K562 (cell line): ENCODE data around the gene KAT2B.

Experiments used
- ESRRA ChIP-seq: fragments of 450-650 bp; IDR thresholded peaks from 2 replicates; pipeline ENCODE4 v1.6.1; 2014; ENCODE audit warnings: low read depth, mild to moderate bottlenecking, moderate library complexity, borderline replicate concordance
- MXI1 ChIP-seq: IDR thresholded peaks from 2 replicates; pipeline ENCODE4 v1.6.1; 2011; ENCODE audit warnings: low read depth, mild to moderate bottlenecking, improper control_type of control experiment, low read length
- PRMT5 ChIP-seq: sonication (generic); formaldehyde crosslinking; IDR thresholded peaks from 2 replicates; pipeline ENCODE4 v1.5.0; 2020; ENCODE audit warnings: missing genetic modification reagents
- RBM22 ChIP-seq: fragments of 200-400 bp; formaldehyde crosslinking; IDR thresholded peaks from 2 replicates; pipeline ENCODE4 v1.6.1; 2018; ENCODE audit warnings: low read length, low read depth; ENCODE audit not compliant: poor library complexity, severe bottlenecking
- TFE3 ChIP-seq: fragments of 450-650 bp; formaldehyde crosslinking; IDR thresholded peaks from 2 replicates; pipeline ENCODE4 v1.4.0; 2020; ENCODE audit warnings: mild to moderate bottlenecking, mixed read lengths
- ZNF274 ChIP-seq: IDR thresholded peaks from 2 replicates; pipeline ENCODE4 v1.6.1; 2011; ENCODE audit warnings: low read depth, mild to moderate bottlenecking, low read length, moderate library complexity, borderline replicate concordance
- ZNF76 ChIP-seq: fragments of 250-450 bp; sonication (Bioruptor Pico); IDR thresholded peaks from 2 replicates; pipeline ENCODE4 v1.4.0; 2020; ENCODE audit warnings: mild to moderate bottlenecking, moderate library complexity, borderline replicate concordance
- ZNF79 ChIP-seq: fragments of 250-450 bp; sonication (Bioruptor Pico); IDR thresholded peaks from 2 replicates; pipeline ENCODE4 v1.4.0; 2020; ENCODE audit warnings: low read depth, mild to moderate bottlenecking, moderate library complexity
- TF ChIP-seq, protein P1 (sequence below): fragments of 450-650 bp; IDR thresholded peaks from 2 replicates; pipeline ENCODE4 v1.6.1; 2017; ENCODE audit warnings: antibody characterized with exemption, mild to moderate bottlenecking
- TF ChIP-seq, protein P2 (sequence below): sonication (generic); formaldehyde crosslinking; IDR thresholded peaks from 2 replicates; pipeline ENCODE4 v1.8.0; 2023; ENCODE audit warnings: mild to moderate bottlenecking, missing genetic modification reagents
- TF ChIP-seq, protein P3 (sequence below), 3 experiments: IDR thresholded peaks in 2 of 3; conservative IDR thresholded peaks in 1 of 3; 2 replicates each; pipeline ENCODE4 v1.5.1; 2011 to 2012; ENCODE audit warnings: low read length in 3 of 3, mild to moderate bottlenecking in 3 of 3, control low read depth in 2 of 3, improper control_type of control experiment in 1 of 3, inconsistent platforms in 1 of 3, low read depth in 1 of 3, mixed read lengths in 1 of 3, moderate library complexity in 1 of 3; ENCODE audit not compliant: insufficient read depth in 2 of 3
- TF ChIP-seq, protein P4 (sequence below): sonication (generic); formaldehyde crosslinking; IDR thresholded peaks from 2 replicates; pipeline ENCODE4 v1.8.0; 2022; ENCODE audit warnings: mild to moderate bottlenecking, missing genetic modification reagents
- TF ChIP-seq, protein P5 (sequence below): fragments of 450-650 bp; conservative IDR thresholded peaks from 2 replicates; pipeline ENCODE4 v1.6.1; 2016; ENCODE audit warnings: missing genetic modification characterization, low read depth, mild to moderate bottlenecking, control low read depth, missing compliant biosample characterization

DNA sequence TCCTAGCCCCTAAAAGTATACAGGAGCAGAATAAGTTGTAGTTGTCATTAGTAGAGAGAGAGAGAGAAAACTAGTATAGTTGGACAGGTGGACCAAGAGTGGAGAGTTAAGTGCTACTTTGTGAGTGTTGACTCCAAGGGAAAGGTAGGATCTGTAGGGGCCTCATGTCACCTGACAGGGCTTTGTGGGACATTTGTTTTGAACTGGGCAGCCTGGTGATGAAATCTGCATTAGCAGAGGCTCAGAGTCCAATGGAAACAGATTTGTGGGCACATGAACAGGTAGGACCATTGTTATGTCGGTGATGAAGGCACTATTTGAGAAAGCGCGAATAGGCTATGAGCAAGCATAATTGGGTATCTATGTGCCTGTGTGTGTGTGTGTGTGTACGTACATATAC lies 102.3 kb downstream of the KAT2B start:
- TF ChIP-seq TFE3 = no peak
- TF ChIP-seq ZNF274 = no peak
- TF ChIP-seq ZNF79 (CRISPR knock-in tag) = no peak
- TF ChIP-seq, protein P1, sequence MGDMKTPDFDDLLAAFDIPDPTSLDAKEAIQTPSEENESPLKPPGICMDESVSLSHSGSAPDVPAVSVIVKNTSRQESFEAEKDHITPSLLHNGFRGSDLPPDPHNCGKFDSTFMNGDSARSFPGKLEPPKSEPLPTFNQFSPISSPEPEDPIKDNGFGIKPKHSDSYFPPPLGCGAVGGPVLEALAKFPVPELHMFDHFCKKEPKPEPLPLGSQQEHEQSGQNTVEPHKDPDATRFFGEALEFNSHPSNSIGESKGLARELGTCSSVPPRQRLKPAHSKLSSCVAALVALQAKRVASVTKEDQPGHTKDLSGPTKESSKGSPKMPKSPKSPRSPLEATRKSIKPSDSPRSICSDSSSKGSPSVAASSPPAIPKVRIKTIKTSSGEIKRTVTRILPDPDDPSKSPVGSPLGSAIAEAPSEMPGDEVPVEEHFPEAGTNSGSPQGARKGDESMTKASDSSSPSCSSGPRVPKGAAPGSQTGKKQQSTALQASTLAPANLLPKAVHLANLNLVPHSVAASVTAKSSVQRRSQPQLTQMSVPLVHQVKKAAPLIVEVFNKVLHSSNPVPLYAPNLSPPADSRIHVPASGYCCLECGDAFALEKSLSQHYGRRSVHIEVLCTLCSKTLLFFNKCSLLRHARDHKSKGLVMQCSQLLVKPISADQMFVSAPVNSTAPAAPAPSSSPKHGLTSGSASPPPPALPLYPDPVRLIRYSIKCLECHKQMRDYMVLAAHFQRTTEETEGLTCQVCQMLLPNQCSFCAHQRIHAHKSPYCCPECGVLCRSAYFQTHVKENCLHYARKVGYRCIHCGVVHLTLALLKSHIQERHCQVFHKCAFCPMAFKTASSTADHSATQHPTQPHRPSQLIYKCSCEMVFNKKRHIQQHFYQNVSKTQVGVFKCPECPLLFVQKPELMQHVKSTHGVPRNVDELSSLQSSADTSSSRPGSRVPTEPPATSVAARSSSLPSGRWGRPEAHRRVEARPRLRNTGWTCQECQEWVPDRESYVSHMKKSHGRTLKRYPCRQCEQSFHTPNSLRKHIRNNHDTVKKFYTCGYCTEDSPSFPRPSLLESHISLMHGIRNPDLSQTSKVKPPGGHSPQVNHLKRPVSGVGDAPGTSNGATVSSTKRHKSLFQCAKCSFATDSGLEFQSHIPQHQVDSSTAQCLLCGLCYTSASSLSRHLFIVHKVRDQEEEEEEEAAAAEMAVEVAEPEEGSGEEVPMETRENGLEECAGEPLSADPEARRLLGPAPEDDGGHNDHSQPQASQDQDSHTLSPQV = no peak
- TF ChIP-seq PRMT5 (CRISPR knock-in tag) = no peak
- TF ChIP-seq, protein P2, sequence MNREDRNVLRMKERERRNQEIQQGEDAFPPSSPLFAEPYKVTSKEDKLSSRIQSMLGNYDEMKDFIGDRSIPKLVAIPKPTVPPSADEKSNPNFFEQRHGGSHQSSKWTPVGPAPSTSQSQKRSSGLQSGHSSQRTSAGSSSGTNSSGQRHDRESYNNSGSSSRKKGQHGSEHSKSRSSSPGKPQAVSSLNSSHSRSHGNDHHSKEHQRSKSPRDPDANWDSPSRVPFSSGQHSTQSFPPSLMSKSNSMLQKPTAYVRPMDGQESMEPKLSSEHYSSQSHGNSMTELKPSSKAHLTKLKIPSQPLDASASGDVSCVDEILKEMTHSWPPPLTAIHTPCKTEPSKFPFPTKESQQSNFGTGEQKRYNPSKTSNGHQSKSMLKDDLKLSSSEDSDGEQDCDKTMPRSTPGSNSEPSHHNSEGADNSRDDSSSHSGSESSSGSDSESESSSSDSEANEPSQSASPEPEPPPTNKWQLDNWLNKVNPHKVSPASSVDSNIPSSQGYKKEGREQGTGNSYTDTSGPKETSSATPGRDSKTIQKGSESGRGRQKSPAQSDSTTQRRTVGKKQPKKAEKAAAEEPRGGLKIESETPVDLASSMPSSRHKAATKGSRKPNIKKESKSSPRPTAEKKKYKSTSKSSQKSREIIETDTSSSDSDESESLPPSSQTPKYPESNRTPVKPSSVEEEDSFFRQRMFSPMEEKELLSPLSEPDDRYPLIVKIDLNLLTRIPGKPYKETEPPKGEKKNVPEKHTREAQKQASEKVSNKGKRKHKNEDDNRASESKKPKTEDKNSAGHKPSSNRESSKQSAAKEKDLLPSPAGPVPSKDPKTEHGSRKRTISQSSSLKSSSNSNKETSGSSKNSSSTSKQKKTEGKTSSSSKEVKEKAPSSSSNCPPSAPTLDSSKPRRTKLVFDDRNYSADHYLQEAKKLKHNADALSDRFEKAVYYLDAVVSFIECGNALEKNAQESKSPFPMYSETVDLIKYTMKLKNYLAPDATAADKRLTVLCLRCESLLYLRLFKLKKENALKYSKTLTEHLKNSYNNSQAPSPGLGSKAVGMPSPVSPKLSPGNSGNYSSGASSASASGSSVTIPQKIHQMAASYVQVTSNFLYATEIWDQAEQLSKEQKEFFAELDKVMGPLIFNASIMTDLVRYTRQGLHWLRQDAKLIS (CRISPR knock-in tag) = no peak
- TF ChIP-seq ZNF76 (CRISPR knock-in tag) = no peak
- no peak for TF ChIP-seq ESRRA
- no peak for TF ChIP-seq MXI1
- TF ChIP-seq, protein P3, sequence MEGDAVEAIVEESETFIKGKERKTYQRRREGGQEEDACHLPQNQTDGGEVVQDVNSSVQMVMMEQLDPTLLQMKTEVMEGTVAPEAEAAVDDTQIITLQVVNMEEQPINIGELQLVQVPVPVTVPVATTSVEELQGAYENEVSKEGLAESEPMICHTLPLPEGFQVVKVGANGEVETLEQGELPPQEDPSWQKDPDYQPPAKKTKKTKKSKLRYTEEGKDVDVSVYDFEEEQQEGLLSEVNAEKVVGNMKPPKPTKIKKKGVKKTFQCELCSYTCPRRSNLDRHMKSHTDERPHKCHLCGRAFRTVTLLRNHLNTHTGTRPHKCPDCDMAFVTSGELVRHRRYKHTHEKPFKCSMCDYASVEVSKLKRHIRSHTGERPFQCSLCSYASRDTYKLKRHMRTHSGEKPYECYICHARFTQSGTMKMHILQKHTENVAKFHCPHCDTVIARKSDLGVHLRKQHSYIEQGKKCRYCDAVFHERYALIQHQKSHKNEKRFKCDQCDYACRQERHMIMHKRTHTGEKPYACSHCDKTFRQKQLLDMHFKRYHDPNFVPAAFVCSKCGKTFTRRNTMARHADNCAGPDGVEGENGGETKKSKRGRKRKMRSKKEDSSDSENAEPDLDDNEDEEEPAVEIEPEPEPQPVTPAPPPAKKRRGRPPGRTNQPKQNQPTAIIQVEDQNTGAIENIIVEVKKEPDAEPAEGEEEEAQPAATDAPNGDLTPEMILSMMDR (IDR thresholded peaks at IDR 0.05 in 2 of 3, conservative IDR thresholded peaks at IDR 0.05 in 1 of 3; ENCODE audit: insufficient read depth in 2 of 3, low read depth in 1 of 3, low read length in 3 of 3) = no peak
- no peak for TF ChIP-seq RBM22
- TF ChIP-seq, protein P4, sequence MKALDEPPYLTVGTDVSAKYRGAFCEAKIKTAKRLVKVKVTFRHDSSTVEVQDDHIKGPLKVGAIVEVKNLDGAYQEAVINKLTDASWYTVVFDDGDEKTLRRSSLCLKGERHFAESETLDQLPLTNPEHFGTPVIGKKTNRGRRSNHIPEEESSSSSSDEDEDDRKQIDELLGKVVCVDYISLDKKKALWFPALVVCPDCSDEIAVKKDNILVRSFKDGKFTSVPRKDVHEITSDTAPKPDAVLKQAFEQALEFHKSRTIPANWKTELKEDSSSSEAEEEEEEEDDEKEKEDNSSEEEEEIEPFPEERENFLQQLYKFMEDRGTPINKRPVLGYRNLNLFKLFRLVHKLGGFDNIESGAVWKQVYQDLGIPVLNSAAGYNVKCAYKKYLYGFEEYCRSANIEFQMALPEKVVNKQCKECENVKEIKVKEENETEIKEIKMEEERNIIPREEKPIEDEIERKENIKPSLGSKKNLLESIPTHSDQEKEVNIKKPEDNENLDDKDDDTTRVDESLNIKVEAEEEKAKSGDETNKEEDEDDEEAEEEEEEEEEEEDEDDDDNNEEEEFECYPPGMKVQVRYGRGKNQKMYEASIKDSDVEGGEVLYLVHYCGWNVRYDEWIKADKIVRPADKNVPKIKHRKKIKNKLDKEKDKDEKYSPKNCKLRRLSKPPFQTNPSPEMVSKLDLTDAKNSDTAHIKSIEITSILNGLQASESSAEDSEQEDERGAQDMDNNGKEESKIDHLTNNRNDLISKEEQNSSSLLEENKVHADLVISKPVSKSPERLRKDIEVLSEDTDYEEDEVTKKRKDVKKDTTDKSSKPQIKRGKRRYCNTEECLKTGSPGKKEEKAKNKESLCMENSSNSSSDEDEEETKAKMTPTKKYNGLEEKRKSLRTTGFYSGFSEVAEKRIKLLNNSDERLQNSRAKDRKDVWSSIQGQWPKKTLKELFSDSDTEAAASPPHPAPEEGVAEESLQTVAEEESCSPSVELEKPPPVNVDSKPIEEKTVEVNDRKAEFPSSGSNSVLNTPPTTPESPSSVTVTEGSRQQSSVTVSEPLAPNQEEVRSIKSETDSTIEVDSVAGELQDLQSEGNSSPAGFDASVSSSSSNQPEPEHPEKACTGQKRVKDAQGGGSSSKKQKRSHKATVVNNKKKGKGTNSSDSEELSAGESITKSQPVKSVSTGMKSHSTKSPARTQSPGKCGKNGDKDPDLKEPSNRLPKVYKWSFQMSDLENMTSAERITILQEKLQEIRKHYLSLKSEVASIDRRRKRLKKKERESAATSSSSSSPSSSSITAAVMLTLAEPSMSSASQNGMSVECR (CRISPR knock-in tag) = no peak
- TF ChIP-seq, protein P5, sequence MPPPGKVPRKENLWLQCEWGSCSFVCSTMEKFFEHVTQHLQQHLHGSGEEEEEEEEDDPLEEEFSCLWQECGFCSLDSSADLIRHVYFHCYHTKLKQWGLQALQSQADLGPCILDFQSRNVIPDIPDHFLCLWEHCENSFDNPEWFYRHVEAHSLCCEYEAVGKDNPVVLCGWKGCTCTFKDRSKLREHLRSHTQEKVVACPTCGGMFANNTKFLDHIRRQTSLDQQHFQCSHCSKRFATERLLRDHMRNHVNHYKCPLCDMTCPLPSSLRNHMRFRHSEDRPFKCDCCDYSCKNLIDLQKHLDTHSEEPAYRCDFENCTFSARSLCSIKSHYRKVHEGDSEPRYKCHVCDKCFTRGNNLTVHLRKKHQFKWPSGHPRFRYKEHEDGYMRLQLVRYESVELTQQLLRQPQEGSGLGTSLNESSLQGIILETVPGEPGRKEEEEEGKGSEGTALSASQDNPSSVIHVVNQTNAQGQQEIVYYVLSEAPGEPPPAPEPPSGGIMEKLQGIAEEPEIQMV (tag) = no peak
